Astrocyte (in vitro differentiated cells and primary cell): ENCODE measurements around the gene TRMU. TPM values are rescaled to one million over a fixed set of nuclear protein-coding genes. Genes with fewer than 3 reads are reported as not detected.

Experiments used
- DNase-seq: peaks from one replicate; pipeline ENCODE4 v3.0.0-alpha.2; 2010; ENCODE audit warnings: low read depth
- FAIRE-seq: peaks from 2 replicates; lab custom pipeline; 2011; peaks lifted over from hg19 to GRCh38; lab: Jason Lieb, UNC
- H2AFZ ChIP-seq: 2 replicates; pipeline ENCODE4 v1.6.0; 2012; ENCODE audit warnings: low read depth, low read length, inconsistent platforms
- H3K27ac ChIP-seq: 2 replicates; pipeline ENCODE4 v1.5.1; 2011; ENCODE audit warnings: low read depth, low read length, inconsistent platforms
- H3K27me3 ChIP-seq: 2 replicates; pipeline ENCODE4 v1.6.0; 2011; ENCODE audit warnings: low read length, inconsistent platforms; ENCODE audit not compliant: insufficient read depth
- H3K36me3 ChIP-seq: 2 replicates; pipeline ENCODE4 v1.5.1; 2011; ENCODE audit warnings: low read length, inconsistent platforms; ENCODE audit not compliant: insufficient read depth
- H3K4me1 ChIP-seq: 2 replicates; pipeline ENCODE4 v1.5.1; 2011; ENCODE audit warnings: low read length, inconsistent platforms; ENCODE audit not compliant: insufficient read depth
- H3K4me2 ChIP-seq: 2 replicates; pipeline ENCODE4 v1.6.0; 2012; ENCODE audit warnings: low read length, inconsistent platforms
- H3K4me3 ChIP-seq: 2 replicates; pipeline ENCODE4 v1.5.1; 2011; ENCODE audit warnings: low read depth, mild to moderate bottlenecking, low read length, inconsistent platforms; ENCODE audit not compliant: insufficient read depth
- H3K79me2 ChIP-seq: 2 replicates; pipeline ENCODE4 v1.6.0; 2012; ENCODE audit warnings: mild to moderate bottlenecking, low read length, inconsistent platforms; ENCODE audit not compliant: insufficient read depth
- H3K9ac ChIP-seq: 2 replicates; pipeline ENCODE4 v1.6.0; 2012; ENCODE audit warnings: mild to moderate bottlenecking, low read length, inconsistent platforms
- H3K9me3 ChIP-seq: 2 replicates; pipeline ENCODE4 v1.5.1; 2012; ENCODE audit warnings: low read depth, mild to moderate bottlenecking, low read length, inconsistent platforms; ENCODE audit not compliant: insufficient read depth
- H4K20me1 ChIP-seq: 2 replicates; pipeline ENCODE4 v1.6.0; 2012; ENCODE audit warnings: low read length, inconsistent platforms; ENCODE audit not compliant: insufficient read depth
- H3K27ac Mint-ChIP-seq: one replicate; pipeline ENCODE4 v1.8.0; 2021; ENCODE audit warnings: mild to moderate bottlenecking, mixed read lengths; ENCODE audit not compliant: unreplicated experiment
- H3K27me3 Mint-ChIP-seq: one replicate; pipeline ENCODE4 v1.8.0; 2021; ENCODE audit warnings: low read depth, mixed read lengths; ENCODE audit not compliant: unreplicated experiment
- H3K36me3 Mint-ChIP-seq: one replicate; pipeline ENCODE4 v1.8.0; 2021; ENCODE audit warnings: low read depth, mixed read lengths; ENCODE audit not compliant: unreplicated experiment
- H3K4me1 Mint-ChIP-seq: one replicate; pipeline ENCODE4 v1.8.0; 2021; ENCODE audit warnings: low read depth, mixed read lengths; ENCODE audit not compliant: unreplicated experiment
- H3K4me3 Mint-ChIP-seq: one replicate; pipeline ENCODE4 v1.8.0; 2021; ENCODE audit warnings: mild to moderate bottlenecking, moderate library complexity, mixed read lengths; ENCODE audit not compliant: unreplicated experiment
- H3K9me3 Mint-ChIP-seq: one replicate; pipeline ENCODE4 v1.8.0; 2021; ENCODE audit warnings: mild to moderate bottlenecking, mixed read lengths; ENCODE audit not compliant: unreplicated experiment
- CTCF ChIP-seq: IDR thresholded peaks from 2 replicates; pipeline ENCODE4 v1.5.1; 2011; ENCODE audit warnings: low read depth, mild to moderate bottlenecking, inconsistent platforms, low read length, moderate library complexity; ENCODE audit not compliant: insufficient read depth
- EZH2 ChIP-seq: IDR thresholded peaks from 2 replicates; pipeline ENCODE4 v1.6.1; 2012; ENCODE audit warnings: mild to moderate bottlenecking, low read length, inconsistent platforms; ENCODE audit not compliant: insufficient read depth
- total RNA-seq: library from RNA; stranded (reverse); gene quantifications from 2 replicates; pipeline ENCODE4 v1.2.1, GENCODE V29; 2021

Gene TRMU
- total RNA-seq, 1 donor from 2014 or later, result 33.4 TPM

GRCh38 chr22:46357711-46358520 lies 22.4 kb downstream of the TRMU start:
- no peak overlapping the region for H3K27ac Mint-ChIP-seq
- Histone ChIP-seq H3K79me2 (peaks cover 5% of the 10 kb centered on the region), H3K4me3 (no peak overlapping the region), H3K36me3 (peaks cover 5% of the 10 kb centered on the region), H3K9ac (no peak overlapping the region), H2AFZ (no peak overlapping the region), H4K20me1 (peaks cover 50% of the 10 kb centered on the region), H3K4me1 (peaks cover 4% of the 10 kb centered on the region), H3K4me2 (no peak overlapping the region), H3K27ac (no peak overlapping the region), H3K27me3 (no peaks in the 10 kb centered on the region), H3K9me3 (no peaks in the 10 kb centered on the region)
- peaks cover 9% of the 10 kb centered on the region for H3K4me1 Mint-ChIP-seq
- no peaks in the 10 kb centered on the region for H3K27me3 Mint-ChIP-seq
- peaks cover 29% of the 10 kb centered on the region for H3K36me3 Mint-ChIP-seq
- H3K9me3 Mint-ChIP-seq, result no peaks in the 10 kb centered on the region
- DNase-seq (no peak), FAIRE-seq (no peak)
- no peak for TF ChIP-seq CTCF
- no peak for TF ChIP-seq EZH2
- no peak overlapping the region for H3K4me3 Mint-ChIP-seq

GRCh38 chr22:46358766-46359165 lies 23.3 kb downstream of the TRMU start:
- Mint-ChIP-seq H3K27me3 (no peaks in the 10 kb centered on the region), H3K9me3 (no peaks in the 10 kb centered on the region), H3K27ac (no peak overlapping the region), H3K4me1 (peaks cover 9% of the 10 kb centered on the region), H3K4me3 (no peak overlapping the region), H3K36me3 (peaks cover 26% of the 10 kb centered on the region)
- Histone ChIP-seq H3K4me2 (no peak overlapping the region), H3K27ac (no peak overlapping the region), H3K27me3 (no peaks in the 10 kb centered on the region), H2AFZ (no peak overlapping the region), H3K4me3 (no peak overlapping the region), H3K9me3 (no peaks in the 10 kb centered on the region), H3K4me1 (no peaks in the 10 kb centered on the region), H3K79me2 (peaks cover 5% of the 10 kb centered on the region), H3K9ac (no peak overlapping the region), H3K36me3 (peaks cover 5% of the 10 kb centered on the region), H4K20me1 (peaks cover 41% of the 10 kb centered on the region)
- no peak for FAIRE-seq
- DNase-seq, result no peak
- TF ChIP-seq EZH2, result no peak
- no peak for TF ChIP-seq CTCF

- H3K36me3 ChIP-seq, result peaks cover 5% of the 10 kb centered on the region
Measured at GRCh38 chr22:46359362-46359761, 23.8 kb downstream of the TRMU start.

More at GRCh38 chr22:46359362-46359761, 23.8 kb downstream of the TRMU start:
- Histone ChIP-seq H3K4me2 (no peak overlapping the region), H3K9me3 (no peaks in the 10 kb centered on the region), H3K4me3 (no peak overlapping the region), H3K4me1 (no peaks in the 10 kb centered on the region), H3K27ac (no peak overlapping the region), H3K9ac (no peak overlapping the region), H3K79me2 (peaks cover under 1% of the 10 kb centered on the region), H2AFZ (no peak overlapping the region), H3K27me3 (no peaks in the 10 kb centered on the region), H4K20me1 (peaks cover 35% of the 10 kb centered on the region)
- H3K27me3 Mint-ChIP-seq, result no peaks in the 10 kb centered on the region
- H3K27ac Mint-ChIP-seq, result no peak overlapping the region
- FAIRE-seq (no peak), DNase-seq (no peak)
- no peak overlapping the region for H3K4me3 Mint-ChIP-seq
- peaks cover 9% of the 10 kb centered on the region for H3K4me1 Mint-ChIP-seq
- H3K9me3 Mint-ChIP-seq, result no peaks in the 10 kb centered on the region
- TF ChIP-seq CTCF, result no peak
- TF ChIP-seq EZH2, result no peak
- peaks cover 25% of the 10 kb centered on the region for H3K36me3 Mint-ChIP-seq
